Middle frontal gyrus (tissue), 1 donor: Measurements from ENCODE around the gene DDA1.
"Not testable (repeated sequence)": the region's sequence is repeated elsewhere in the genome, so short reads cannot be mapped to it uniquely, and the experiment has no call there.

Experiments used
- DNase-seq: peaks from one replicate; pipeline ENCODE4 v3.0.0-alpha.2; 2015; ENCODE audit warnings: low spot score; ENCODE audit errors: extremely low spot score

DDA1 gene

DNA sequence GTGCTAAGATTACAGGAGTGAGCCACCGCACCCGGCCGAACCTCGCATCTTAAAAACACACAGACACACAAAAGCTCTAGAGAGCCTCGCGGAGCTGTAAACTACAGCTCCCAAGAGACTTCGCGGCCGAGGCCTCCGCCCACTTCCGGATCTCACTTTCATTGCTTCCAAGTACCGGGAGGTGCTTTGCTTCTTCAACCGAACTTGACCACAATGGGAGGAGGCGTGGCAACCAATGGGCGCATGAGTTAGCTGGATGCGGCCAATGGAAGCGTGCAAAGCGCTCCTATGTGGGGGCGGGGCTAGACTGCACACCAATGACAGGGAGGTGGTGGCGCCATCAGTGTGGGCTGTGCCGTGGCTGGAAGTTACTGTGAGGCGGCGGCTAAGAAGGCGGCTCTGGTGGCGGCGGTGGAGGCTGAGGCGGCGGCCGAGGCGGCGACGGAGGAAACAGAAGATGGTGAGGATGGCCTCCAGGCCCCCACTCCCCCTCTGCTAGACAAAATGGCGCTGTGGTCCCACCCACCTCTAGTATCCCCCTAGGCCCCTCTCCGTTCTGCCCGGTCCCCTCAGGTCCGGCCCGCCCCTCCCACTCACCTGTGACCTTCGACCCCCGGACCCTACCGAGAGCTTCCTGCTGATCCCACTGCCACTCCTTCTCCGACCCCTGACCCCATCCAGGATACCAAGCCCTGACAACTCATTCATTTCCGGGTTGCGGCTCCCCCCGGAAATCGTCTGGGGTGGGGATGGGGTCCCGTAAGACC is at the start of gene DDA1:
DDA1 (plus strand) TSS at position 366 of the 767 bp plus-strand sequence; CDS start at position 458, 92 bp downstream.
- DNase-seq: peak; percentile 98

DNA sequence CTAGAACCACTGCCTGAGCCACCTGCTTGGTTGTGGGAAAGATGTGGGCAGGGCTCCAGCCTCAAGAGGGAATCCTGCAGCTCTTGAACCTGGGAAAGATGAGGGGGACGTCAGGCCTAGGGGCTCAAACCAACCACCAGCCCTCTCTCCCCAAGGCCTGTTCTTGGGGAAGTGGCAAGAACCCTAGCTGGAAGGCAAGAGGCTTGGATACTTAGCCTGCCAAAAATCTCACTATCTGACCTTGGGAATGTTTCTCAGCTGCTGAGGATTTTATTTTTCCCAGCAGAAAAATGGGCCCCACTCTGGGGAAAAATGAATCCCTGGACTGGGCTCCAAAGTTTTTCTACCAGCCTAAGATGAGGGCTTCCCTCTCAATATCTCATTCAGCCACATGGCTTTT is 49.4 kb upstream of the DDA1 start:
- DNase-seq: no peak

- no peak for DNase-seq
Observed at GRCh38 chr19:17260842-17261325, 48.5 kb upstream of the DDA1 start.

DNA sequence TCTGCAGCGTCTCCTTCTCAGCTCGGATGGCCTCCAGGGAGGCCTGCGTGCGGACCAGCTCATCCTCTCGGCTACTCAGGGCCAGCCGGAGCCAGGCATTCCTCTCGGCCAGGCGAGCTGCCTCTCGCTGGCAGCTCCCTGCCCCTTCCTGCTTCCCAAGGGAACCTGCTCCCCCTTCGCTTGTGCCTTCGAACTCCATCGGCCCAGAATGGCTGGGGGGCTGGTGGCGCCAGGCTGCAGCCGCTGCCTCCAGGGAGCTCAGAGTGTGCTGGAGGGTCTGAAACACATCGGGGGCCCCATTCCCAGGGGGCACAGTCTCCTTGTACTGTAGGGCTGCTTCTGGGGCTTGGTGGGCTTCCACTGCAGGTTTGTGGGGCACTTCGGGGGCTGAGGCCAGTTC is 46.8 kb upstream of the DDA1 start:
- DNase-seq: no peak

DNA sequence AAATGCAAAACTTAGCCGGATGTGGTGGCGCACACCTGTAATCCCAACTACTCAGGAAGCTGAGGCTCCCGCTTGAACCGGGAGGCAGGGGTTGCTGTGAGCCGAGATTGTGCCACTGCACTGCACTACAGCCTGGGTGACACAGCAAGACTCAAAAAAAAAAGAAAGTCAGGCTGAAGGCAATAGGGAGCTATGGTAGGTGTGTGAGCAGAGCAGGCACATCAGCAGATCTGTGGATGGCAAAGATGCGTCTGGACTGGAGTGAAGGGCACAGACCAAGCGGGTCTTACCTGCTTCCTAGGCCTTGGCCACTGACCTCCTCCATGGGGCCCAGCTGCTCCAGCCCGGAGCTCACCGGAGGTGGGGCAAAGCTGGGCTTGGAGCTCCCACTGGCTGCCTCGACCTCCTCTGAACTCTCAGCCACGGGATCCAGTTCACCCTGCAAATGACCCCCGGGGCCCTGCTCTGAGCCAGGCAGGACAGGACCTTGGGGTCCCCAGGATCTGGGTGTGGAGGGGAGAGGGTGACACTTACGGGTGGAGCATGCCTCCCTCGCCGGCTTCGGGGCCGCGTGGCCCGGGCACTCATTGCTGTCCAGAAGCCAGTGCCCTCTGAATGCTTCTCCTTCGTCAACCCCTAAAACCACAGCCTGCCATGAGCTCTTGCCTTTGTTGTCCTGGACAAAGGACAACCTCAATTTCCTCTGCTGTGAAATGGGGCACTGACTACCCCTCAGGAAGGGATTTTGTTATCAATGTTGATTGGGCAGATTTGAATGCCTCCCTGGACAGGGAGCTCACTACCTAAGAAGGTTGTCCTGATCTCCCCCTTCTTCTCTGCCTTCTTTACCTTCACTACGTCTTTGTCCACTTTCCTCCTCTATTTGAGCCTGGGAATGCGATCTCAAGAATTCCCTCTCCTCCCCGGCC is 45.4 kb upstream of the DDA1 start:
- DNase-seq: no peak

- no peak for DNase-seq
Observed at GRCh38 chr19:17264641-17264979, 44.8 kb upstream of the DDA1 start, which contains the start of gene USHBP1. Gene USHBP1 (minus strand): TSS chr19:17264745. CDS start chr19:17264299, 446 bp downstream.

DNA sequence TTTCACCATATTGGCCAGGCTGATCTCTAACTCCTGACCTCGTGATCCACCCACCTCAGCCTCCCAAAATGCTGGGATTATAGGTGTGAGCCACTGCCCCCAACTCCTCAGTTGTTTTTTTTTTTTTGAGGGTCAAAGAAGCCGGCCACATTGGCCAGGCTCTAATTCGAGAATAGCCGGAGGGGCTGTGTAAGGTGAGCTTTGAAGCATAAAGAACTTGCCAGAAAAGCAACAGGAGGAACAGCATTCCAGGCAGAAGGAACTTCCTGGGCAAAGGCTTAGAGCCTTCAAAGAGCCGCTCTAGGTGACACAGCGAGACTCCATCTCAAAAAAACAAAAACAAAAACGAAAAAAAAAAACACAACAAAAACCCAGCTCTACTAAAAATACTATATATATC is 43.3 kb upstream of the DDA1 start:
- no peak for DNase-seq

DNA sequence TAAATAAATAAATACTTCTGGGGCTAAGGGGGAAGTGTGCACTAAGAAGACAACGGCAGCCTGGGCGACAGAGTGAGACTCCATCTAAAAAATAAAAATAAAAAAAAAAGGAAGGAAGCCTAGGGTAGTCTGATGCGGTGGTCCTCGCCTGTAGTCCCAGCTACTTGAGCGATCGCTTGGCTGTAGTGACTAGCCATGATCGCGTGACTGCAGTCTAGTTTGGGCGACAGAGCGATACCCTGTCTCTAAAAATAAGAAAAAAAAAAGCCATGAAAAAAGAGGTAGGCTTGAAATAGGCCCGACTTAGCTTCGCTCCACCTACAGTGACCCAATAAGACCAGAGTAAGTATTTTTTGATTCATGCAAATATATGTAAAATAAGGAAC is 42.8 kb upstream of the DDA1 start:
- no peak for DNase-seq

GRCh38 chr19:17266975-17267788 is 42.2 kb upstream of the DDA1 start, which contains the start of gene BABAM1:
Gene BABAM1 (plus strand): TSS chr19:17267443. CDS start chr19:17268807, 1,364 bp downstream.
- peak; percentile 95 for DNase-seq

GRCh38 chr19:17268754-17269153 is 40.6 kb upstream of the DDA1 start:
- DNase-seq: no peak

- not testable (repeated sequence) for DNase-seq
Observed at GRCh38 chr19:17274892-17275291, 34.5 kb upstream of the DDA1 start.

- no peak for DNase-seq
Observed at GRCh38 chr19:17275441-17276175, 33.8 kb upstream of the DDA1 start.

- no peak for DNase-seq
Observed at GRCh38 chr19:17279436-17279835, 29.9 kb upstream of the DDA1 start.

GRCh38 chr19:17281391-17282304 is 27.7 kb upstream of the DDA1 start, which contains the start of gene ANKLE1:
Gene ANKLE1 (plus strand): TSS chr19:17281901. CDS start chr19:17281921, 20 bp downstream.
- DNase-seq: no peak

GRCh38 chr19:17282488-17283125 is 26.8 kb upstream of the DDA1 start:
- DNase-seq: peak; percentile 12

DNA sequence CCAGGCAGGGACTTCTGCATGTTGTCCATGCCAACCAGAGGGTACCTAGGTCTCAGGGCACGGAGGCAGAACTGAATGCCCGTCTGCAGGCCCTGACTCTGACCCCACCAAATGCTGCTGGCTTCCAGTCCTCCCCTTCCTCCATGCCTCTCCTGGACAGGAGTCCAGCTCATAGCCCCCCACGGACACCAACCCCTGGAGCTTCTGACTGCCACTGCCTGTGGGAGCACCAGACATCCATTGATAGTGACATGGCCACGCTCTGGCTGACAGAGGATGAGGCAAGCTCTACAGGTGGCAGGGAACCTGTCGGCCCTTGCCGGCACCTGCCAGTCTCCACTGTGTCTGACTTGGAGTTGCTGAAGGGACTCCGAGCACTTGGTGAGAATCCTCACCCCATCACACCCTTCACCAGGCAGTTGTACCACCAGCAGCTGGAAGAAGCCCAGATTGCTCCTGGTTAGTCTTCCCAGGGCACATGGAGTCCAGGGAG is 25.8 kb upstream of the DDA1 start:
- DNase-seq: no peak

- no peak for DNase-seq
Observed at GRCh38 chr19:17285415-17286135, 23.8 kb upstream of the DDA1 start.

DNA sequence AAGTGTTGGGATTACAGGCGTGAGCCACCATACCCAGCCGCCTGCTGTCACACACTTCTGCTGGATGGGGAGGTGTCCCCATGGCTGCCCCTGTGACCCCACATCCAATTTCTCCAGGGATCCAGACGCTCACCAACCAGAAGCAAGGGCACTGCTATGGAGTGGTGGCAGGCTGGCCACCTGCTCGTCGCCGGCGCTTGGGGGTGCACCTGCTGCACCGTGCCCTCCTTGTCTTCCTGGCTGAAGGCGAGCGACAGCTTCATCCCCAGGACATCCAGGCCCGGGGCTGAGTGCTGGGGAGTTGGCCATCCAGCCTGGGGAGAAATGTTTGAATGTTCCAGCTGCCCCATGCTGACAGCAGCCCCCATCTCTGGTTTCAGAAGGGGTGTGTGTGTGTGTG is 23.1 kb upstream of the DDA1 start:
- no peak for DNase-seq
